ENCODE results near the gene MUL1.

Gene MUL1

GRCh38 chr1:20493309-20493708 lies 14.6 kb downstream of the MUL1 start:
- Histone ChIP-seq H3K27me3 (ENCODE audit: control insufficient read depth, insufficient read depth, low read length) (no peaks in the 10 kb centered on the region), H3K9ac (ENCODE audit: low read depth, low read length) (no peak overlapping the region), H3K36me3 (ENCODE audit: insufficient read depth, low read length) (peaks cover 9% of the 10 kb centered on the region)

GRCh38 chr1:20492751-20493150 lies 15.2 kb downstream of the MUL1 start:
- no peak overlapping the region for H3K4me3 ChIP-seq (ENCODE audit: low read length)
- H3K36me3 ChIP-seq (ENCODE audit: insufficient read depth, low read length), result peaks cover 3% of the 10 kb centered on the region
- peaks cover 30% of the 10 kb centered on the region for H3K4me1 ChIP-seq (ENCODE audit: control insufficient read depth, insufficient read depth, low read length)
- no peak overlapping the region for H3K4me2 ChIP-seq (ENCODE audit: low read length)
- no peaks in the 10 kb centered on the region for H3K27me3 ChIP-seq (ENCODE audit: control insufficient read depth, insufficient read depth, low read length)
- no peaks in the 10 kb centered on the region for H3K9me3 ChIP-seq (replicated peaks; ENCODE audit: low read length)
- H3K9ac ChIP-seq (ENCODE audit: low read depth, low read length), result no peak overlapping the region

More at GRCh38 chr1:20493309-20493708, 14.6 kb downstream of the MUL1 start:
- Histone ChIP-seq H3K4me1 (ENCODE audit: control insufficient read depth, insufficient read depth, low read length) (peaks cover 30% of the 10 kb centered on the region), H3K4me2 (ENCODE audit: low read length) (no peak overlapping the region), H3K4me3 (ENCODE audit: low read length) (no peak overlapping the region), H3K9me3 (replicated peaks; ENCODE audit: low read length) (no peaks in the 10 kb centered on the region)

DNA sequence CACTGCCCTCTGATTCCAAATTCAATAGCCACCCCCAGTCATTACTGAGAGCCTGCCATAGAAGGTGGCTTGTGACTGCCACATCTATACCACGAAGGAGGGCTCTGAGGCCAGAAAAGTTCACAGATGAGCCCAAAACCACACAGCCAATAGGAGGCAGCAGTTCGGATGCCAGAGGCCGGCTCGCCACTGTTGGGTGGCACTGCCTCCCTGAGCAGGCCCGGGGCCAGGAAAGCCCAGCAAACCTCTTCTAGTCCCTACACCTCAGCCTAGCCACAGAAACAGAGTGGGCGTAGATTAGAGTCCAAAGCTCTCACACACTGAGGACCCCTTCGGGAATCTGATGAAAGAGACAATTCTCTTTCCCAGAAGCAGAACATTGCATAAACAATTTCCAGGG lies 16.1 kb downstream of the MUL1 start:
- no peak overlapping the region for H3K9ac ChIP-seq (ENCODE audit: low read depth, low read length)
- no peak overlapping the region for H3K4me2 ChIP-seq (ENCODE audit: low read length)
- no peaks in the 10 kb centered on the region for H3K27me3 ChIP-seq (ENCODE audit: control insufficient read depth, insufficient read depth, low read length)
- peaks cover 34% of the 10 kb centered on the region for H3K4me1 ChIP-seq (ENCODE audit: control insufficient read depth, insufficient read depth, low read length)
- H3K4me3 ChIP-seq (ENCODE audit: low read length), result no peak overlapping the region
- no peaks in the 10 kb centered on the region for H3K36me3 ChIP-seq (ENCODE audit: insufficient read depth, low read length)
- H3K9me3 ChIP-seq (replicated peaks; ENCODE audit: low read length), result no peaks in the 10 kb centered on the region

DNA sequence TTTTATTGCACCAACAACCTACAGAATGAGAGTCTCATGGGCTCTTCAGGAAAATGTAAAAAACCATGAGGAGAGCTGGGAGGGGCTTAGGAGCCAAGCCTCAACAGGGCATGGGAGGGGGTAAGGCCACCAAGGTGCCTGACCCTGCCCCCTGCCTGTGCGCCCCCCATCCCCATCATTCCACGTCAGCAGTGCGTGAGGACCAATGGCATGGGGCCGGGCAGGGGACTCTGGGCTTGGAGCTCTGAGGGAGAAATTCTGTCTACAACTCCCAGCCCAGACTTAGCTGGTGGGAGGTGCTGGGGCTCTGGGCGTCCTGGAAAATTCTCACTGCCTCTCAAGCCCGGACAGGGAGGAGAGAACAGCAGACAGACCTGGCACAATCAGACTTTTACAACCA lies 16.8 kb downstream of the MUL1 start:
- H3K4me1 ChIP-seq (ENCODE audit: control insufficient read depth, insufficient read depth, low read length), result peaks cover 30% of the 10 kb centered on the region
- no peaks in the 10 kb centered on the region for H3K9me3 ChIP-seq (replicated peaks; ENCODE audit: low read length)
- H3K4me3 ChIP-seq (ENCODE audit: low read length), result no peak overlapping the region
- no peaks in the 10 kb centered on the region for H3K27me3 ChIP-seq (ENCODE audit: control insufficient read depth, insufficient read depth, low read length)
- no peak overlapping the region for H3K4me2 ChIP-seq (ENCODE audit: low read length)
- no peak overlapping the region for H3K9ac ChIP-seq (ENCODE audit: low read depth, low read length)
- H3K36me3 ChIP-seq (ENCODE audit: insufficient read depth, low read length), result no peaks in the 10 kb centered on the region

DNA sequence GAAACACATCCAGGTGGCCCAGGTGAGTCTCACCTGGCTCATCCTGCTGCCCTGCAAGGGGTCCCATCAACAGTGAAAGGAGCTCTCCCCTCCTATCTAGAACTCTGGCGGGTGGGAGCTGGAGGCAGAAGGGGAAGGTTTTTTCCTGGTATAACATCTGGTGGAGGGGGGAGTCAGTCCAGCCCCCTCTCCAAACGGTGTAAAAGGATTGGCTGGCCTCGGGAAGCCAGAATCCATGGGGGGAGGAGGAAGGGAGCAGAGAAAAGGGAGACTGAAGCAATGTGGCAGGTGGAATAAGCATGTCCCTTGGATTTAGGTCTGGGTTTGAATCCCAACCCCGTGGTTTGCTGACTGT lies 20.7 kb downstream of the MUL1 start:
- peaks cover 19% of the 10 kb centered on the region for H3K36me3 ChIP-seq (ENCODE audit: insufficient read depth, low read length)
- H3K4me1 ChIP-seq (ENCODE audit: control insufficient read depth, insufficient read depth, low read length), result peaks cover 16% of the 10 kb centered on the region
- H3K27me3 ChIP-seq (ENCODE audit: control insufficient read depth, insufficient read depth, low read length), result no peaks in the 10 kb centered on the region
- H3K9me3 ChIP-seq (replicated peaks; ENCODE audit: low read length), result no peaks in the 10 kb centered on the region
- H3K4me2 ChIP-seq (ENCODE audit: low read length), result peak overlapping the region; percentile 99
- H3K9ac ChIP-seq (ENCODE audit: low read depth, low read length), result peak overlapping the region; percentile 91
- no peak overlapping the region for H3K4me3 ChIP-seq (ENCODE audit: low read length)

- no peaks in the 10 kb centered on the region for H3K9me3 ChIP-seq (replicated peaks; ENCODE audit: low read length)
- H3K36me3 ChIP-seq (ENCODE audit: insufficient read depth, low read length), result peaks cover 19% of the 10 kb centered on the region
- peaks cover 22% of the 10 kb centered on the region for H3K4me1 ChIP-seq (ENCODE audit: control insufficient read depth, insufficient read depth, low read length)
- peak overlapping the region; percentile 99 for H3K4me2 ChIP-seq (ENCODE audit: low read length)
- peak overlapping the region; percentile 91 for H3K9ac ChIP-seq (ENCODE audit: low read depth, low read length)
- H3K27me3 ChIP-seq (ENCODE audit: control insufficient read depth, insufficient read depth, low read length), result no peaks in the 10 kb centered on the region
- peak overlapping the region; percentile 100 for H3K4me3 ChIP-seq (ENCODE audit: low read length)
These were observed 21.3 kb downstream of the MUL1 start for GRCh38 chr1:20486457-20487235.

GRCh38 chr1:20485527-20486456 lies 22.2 kb downstream of the MUL1 start, which contains the start of gene CAMK2N1:
CAMK2N1 (minus strand) TSS chr1:20486210; CDS start chr1:20485379, 831 bp downstream.
- Histone ChIP-seq H3K9me3 (replicated peaks; ENCODE audit: low read length) (no peaks in the 10 kb centered on the region), H3K27me3 (ENCODE audit: control insufficient read depth, insufficient read depth, low read length) (no peaks in the 10 kb centered on the region), H3K4me2 (ENCODE audit: low read length) (peak within 1 kb of the TSS; percentile 99), H3K4me1 (ENCODE audit: control insufficient read depth, insufficient read depth, low read length) (peaks cover 29% of the 10 kb centered on the region), H3K4me3 (ENCODE audit: low read length) (peak within 1 kb of the TSS; percentile 100), H3K36me3 (ENCODE audit: insufficient read depth, low read length) (peaks cover 19% of the 10 kb centered on the region), H3K9ac (ENCODE audit: low read depth, low read length) (peak within 1 kb of the TSS; percentile 91)

DNA sequence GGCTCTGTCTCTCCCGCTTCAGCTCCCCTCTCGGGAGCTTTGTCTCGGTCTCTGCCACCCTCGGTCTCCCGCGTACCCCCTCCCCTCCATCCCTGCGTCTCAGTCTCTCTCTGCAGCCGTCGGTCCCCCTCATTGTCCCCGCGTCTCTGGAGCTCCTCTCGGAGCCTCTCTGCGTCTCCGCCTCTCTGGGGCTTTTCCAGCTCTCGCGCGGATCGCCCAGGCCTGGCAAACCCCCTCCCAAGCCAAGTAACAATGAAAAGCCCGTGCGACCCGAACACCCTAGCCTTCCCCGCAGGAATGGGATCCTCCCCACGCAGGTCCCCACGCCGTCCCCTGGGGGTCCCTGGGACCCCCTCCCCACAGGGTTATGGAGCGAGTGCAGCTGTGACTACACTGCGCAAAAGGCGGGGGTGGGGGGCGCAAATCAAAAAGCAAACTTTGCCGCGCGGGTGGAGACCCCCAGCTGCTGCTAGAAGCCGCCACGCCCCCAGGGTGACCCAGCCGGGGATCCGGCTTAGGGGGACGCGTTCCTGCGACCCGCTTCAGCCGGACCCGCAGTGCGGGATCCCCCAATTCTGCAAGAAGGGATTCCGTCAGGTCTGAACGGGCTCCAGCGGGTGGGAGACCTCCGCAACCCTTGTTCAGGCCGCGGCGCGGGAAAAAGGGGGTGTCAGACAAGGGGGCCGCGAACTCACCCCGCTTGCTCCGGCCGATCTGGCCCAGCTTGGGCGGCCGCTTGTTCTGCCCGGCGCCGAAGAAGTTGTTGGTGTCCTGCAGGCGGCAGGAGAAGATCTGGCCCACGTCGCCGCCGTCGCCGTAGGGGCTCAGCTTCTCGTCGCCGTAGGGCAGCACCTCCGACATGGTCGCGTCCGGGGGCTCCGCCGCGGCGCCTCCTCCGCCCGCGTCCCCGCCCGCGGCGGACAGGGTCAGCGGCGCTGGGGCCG lies 23.2 kb downstream of the MUL1 start:
- Histone ChIP-seq H3K4me1 (ENCODE audit: control insufficient read depth, insufficient read depth, low read length) (peaks cover 32% of the 10 kb centered on the region), H3K9ac (ENCODE audit: low read depth, low read length) (peak overlapping the region; percentile 91), H3K9me3 (replicated peaks; ENCODE audit: low read length) (no peaks in the 10 kb centered on the region), H3K36me3 (ENCODE audit: insufficient read depth, low read length) (peaks cover 19% of the 10 kb centered on the region), H3K27me3 (ENCODE audit: control insufficient read depth, insufficient read depth, low read length) (no peaks in the 10 kb centered on the region), H3K4me3 (ENCODE audit: low read length) (peak overlapping the region; percentile 100), H3K4me2 (ENCODE audit: low read length) (peak overlapping the region; percentile 99)

GRCh38 chr1:20483833-20484518 lies 24.0 kb downstream of the MUL1 start:
- Histone ChIP-seq H3K4me2 (ENCODE audit: low read length) (peak overlapping the region; percentile 99), H3K9ac (ENCODE audit: low read depth, low read length) (peak overlapping the region; percentile 91)

GRCh38 chr1:20483098-20483832 lies 24.7 kb downstream of the MUL1 start:
- Histone ChIP-seq H3K27me3 (ENCODE audit: control insufficient read depth, insufficient read depth, low read length) (no peaks in the 10 kb centered on the region), H3K4me1 (ENCODE audit: control insufficient read depth, insufficient read depth, low read length) (peaks cover 40% of the 10 kb centered on the region), H3K9me3 (replicated peaks; ENCODE audit: low read length) (no peaks in the 10 kb centered on the region), H3K4me3 (ENCODE audit: low read length) (peak overlapping the region; percentile 100), H3K36me3 (ENCODE audit: insufficient read depth, low read length) (peaks cover 19% of the 10 kb centered on the region), H3K4me2 (ENCODE audit: low read length) (peak overlapping the region; percentile 99), H3K9ac (ENCODE audit: low read depth, low read length) (peak overlapping the region; percentile 91)

More at GRCh38 chr1:20483833-20484518, 24.0 kb downstream of the MUL1 start:
- H3K27me3 ChIP-seq (ENCODE audit: control insufficient read depth, insufficient read depth, low read length), result no peaks in the 10 kb centered on the region
- no peaks in the 10 kb centered on the region for H3K9me3 ChIP-seq (replicated peaks; ENCODE audit: low read length)
- H3K4me3 ChIP-seq (ENCODE audit: low read length), result peak overlapping the region; percentile 100
- H3K4me1 ChIP-seq (ENCODE audit: control insufficient read depth, insufficient read depth, low read length), result peaks cover 33% of the 10 kb centered on the region
- H3K36me3 ChIP-seq (ENCODE audit: insufficient read depth, low read length), result peaks cover 19% of the 10 kb centered on the region

All from skeletal muscle satellite cell (primary cell).